Activated CD4-positive, alpha-beta memory T cell treated with anti-CD3 and anti-CD28 coated beads, Interleukin-2, amount 10 ng/mL, durations not matched to agents 7 days and 5 days (primary cell): Measurements from ENCODE around the gene SLCO4A1. TPM values are rescaled to one million over a fixed set of nuclear protein-coding genes. Genes with fewer than 3 reads are reported as not detected.
"Not testable (repeated sequence)": the region's sequence is repeated elsewhere in the genome, so short reads cannot be mapped to it uniquely, and the experiment has no call there.

Source experiments
- CTCF ChIA-PET: fragments of 350-600 bp; sonication (Branson Sonifier 250); formaldehyde crosslinking; loops from one replicate; lab custom pipeline; 2021; ENCODE audit warnings: antibody characterized with exemption, inconsistent platforms; lab: Charles Lee
- POLR2A ChIA-PET: fragments of 350-600 bp; sonication (Branson Sonifier 250); formaldehyde crosslinking; loops from one replicate; lab custom pipeline; 2021; ENCODE audit warnings: antibody characterized with exemption; lab: Charles Lee
- DNase-seq: peaks from one replicate; pipeline ENCODE4 v3.0.0-alpha.2; 2020
- H3K27ac Mint-ChIP-seq: one replicate; pipeline ENCODE4 v1.8.0; 2021; ENCODE audit warnings: mild to moderate bottlenecking, mixed read lengths
- H3K27me3 Mint-ChIP-seq: one replicate; pipeline ENCODE4 v1.8.0; 2021; ENCODE audit warnings: mixed read lengths
- H3K36me3 Mint-ChIP-seq: one replicate; pipeline ENCODE4 v1.8.0; 2021; ENCODE audit warnings: low read depth, mixed read lengths
- H3K4me1 Mint-ChIP-seq: one replicate; pipeline ENCODE4 v1.8.0; 2021; ENCODE audit warnings: mixed read lengths
- H3K4me3 Mint-ChIP-seq: one replicate; pipeline ENCODE4 v1.8.0; 2021; ENCODE audit warnings: mild to moderate bottlenecking, mixed read lengths
- H3K9me3 Mint-ChIP-seq: one replicate; pipeline ENCODE4 v1.8.0; 2021; ENCODE audit warnings: mixed read lengths
- total RNA-seq, 2 experiments: library from RNA; stranded (reverse); gene quantifications; one replicate each; pipeline ENCODE4 v1.2.3, GENCODE V29; 2021

SLCO4A1 gene
- total RNA-seq, 2 experiments from 2014 or later: 51.5 to 51.7 TPM

- H3K27me3 Mint-ChIP-seq: no peaks in the 10 kb centered on the region
- POLR2A ChIA-PET: interaction anchor here (0.8 to 4.5 kb wide), 4 partner anchors 10 to 277 kb away, joined by 3 to 44 read pairs (median 3); partner anchors contain the start of gene SLCO4A1
- H3K36me3 Mint-ChIP-seq: no peaks in the 10 kb centered on the region
- no peaks in the 10 kb centered on the region for H3K9me3 Mint-ChIP-seq
- no peak overlapping the region for H3K27ac Mint-ChIP-seq
- DNase-seq: no peak
- H3K4me1 Mint-ChIP-seq: peaks cover 40% of the 10 kb centered on the region
- CTCF ChIA-PET: interaction anchor here (1.2 kb wide), 1 partner anchor 168 kb away, joined by 5 read pairs; no protein-coding TSS in a partner anchor
- no peak overlapping the region for H3K4me3 Mint-ChIP-seq
These were observed 16.3 kb upstream of the SLCO4A1 start for GRCh38 chr20:62625921-62626547.

GRCh38 chr20:62627425-62627824, 14.9 kb upstream of the SLCO4A1 start:
- CTCF ChIA-PET, DNase-seq, H3K27me3 Mint-ChIP-seq, H3K27ac Mint-ChIP-seq, H3K9me3 Mint-ChIP-seq, H3K36me3 Mint-ChIP-seq, H3K4me3 Mint-ChIP-seq: not testable (repeated sequence)
- POLR2A ChIA-PET: interaction anchor here (4.5 kb wide), 1 partner anchor 15 kb away, joined by 44 read pairs; the partner anchor contains the start of gene SLCO4A1
- peaks cover 30% of the 10 kb centered on the region for H3K4me1 Mint-ChIP-seq

DNA sequence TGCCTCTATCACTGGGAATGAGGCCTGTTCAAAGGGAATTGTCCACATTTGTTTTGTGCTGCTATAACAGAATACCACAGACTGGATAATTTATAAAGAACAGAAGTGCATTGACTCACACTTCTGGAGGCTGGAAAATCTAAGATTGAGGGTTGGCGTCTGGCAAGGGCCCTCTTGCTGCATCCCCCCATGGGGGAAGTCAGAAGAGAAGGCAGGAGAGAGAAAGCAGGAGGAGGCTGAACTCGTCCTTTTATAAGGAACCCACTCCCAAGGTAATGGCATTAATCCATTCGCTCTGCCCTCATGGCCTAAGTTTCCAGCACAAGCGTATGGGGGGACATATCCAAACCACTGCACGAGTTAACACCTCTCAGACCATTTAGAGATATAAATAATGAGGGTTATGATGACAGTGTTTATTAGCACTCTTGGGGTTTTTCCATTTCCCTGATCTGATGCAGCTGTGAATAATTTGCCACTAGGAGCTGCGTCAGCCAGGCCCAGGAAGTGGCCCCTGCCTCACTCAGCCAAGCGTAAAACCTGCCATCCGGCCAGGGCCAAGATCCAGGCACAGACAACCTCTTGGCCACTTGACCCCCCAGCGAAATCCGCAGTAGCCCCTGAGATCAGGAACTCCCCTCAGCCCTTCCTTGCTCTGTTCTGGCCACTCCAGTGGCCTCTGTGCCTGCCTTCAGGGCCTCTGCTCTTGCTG, 14.2 kb upstream of the SLCO4A1 start:
- Mint-ChIP-seq H3K4me1 (peaks cover 33% of the 10 kb centered on the region), H3K9me3 (no peaks in the 10 kb centered on the region), H3K27me3 (peaks cover 10% of the 10 kb centered on the region), H3K27ac (peak overlapping the region; percentile 33), H3K4me3 (no peak overlapping the region), H3K36me3 (no peaks in the 10 kb centered on the region)
- no peak for DNase-seq
- ChIA-PET POLR2A (interaction anchor here (1.2 to 4.8 kb wide), 2 partner anchors 9 to 14 kb away, joined by 3 to 18 read pairs; partner anchors contain the start of gene SLCO4A1), CTCF (no interaction called here)

- Mint-ChIP-seq H3K9me3 (no peaks in the 10 kb centered on the region), H3K27me3 (peaks cover 16% of the 10 kb centered on the region), H3K4me3 (no peak overlapping the region), H3K4me1 (peaks cover 28% of the 10 kb centered on the region), H3K36me3 (no peaks in the 10 kb centered on the region), H3K27ac (no peak overlapping the region)
- DNase-seq: no peak
- CTCF ChIA-PET: no interaction called here
- POLR2A ChIA-PET: interaction anchor here (1.2 to 4.8 kb wide), 2 partner anchors 10 to 14 kb away, joined by 3 to 18 read pairs; partner anchors contain the start of gene SLCO4A1
These were observed 13.6 kb upstream of the SLCO4A1 start for GRCh38 chr20:62628691-62629090.

DNA sequence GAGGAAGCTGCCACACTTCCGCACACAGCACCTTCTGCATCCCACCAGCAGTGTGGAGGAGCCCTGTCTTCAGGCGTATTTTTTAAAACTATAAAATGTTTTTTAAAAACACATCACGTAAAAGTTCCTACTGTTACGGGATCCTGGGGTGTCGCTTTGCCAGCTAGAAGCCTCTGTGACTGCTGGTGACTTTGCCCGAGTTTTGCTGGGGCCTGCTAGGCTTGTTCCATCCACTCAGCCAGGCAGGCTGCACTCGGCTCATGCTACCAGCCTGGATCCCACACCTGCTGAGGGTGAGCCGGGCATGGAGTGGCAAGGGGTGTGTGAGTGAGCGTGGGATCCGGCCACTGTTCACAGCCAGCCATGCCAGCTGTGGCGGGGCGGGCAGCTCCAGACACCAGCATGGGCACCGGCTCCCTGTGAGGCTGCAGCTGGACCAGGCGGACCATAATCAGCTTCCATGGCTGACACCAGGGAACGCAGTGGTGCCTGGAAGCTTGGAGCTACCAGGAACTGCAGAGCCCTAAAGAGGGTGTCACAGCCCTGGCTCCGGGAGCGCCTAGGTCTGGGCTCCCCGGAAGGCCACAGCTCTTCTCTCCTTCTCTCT, 12.3 kb upstream of the SLCO4A1 start:
- no peak for DNase-seq
- POLR2A ChIA-PET: interaction anchor here (4.8 kb wide), 1 partner anchor 12 kb away, joined by 18 read pairs; the partner anchor contains the start of gene SLCO4A1
- CTCF ChIA-PET: no interaction called here
- Mint-ChIP-seq H3K4me3 (no peak overlapping the region), H3K36me3 (no peaks in the 10 kb centered on the region), H3K4me1 (peaks cover 16% of the 10 kb centered on the region), H3K27ac (no peak overlapping the region), H3K9me3 (no peaks in the 10 kb centered on the region), H3K27me3 (peaks cover 16% of the 10 kb centered on the region)

- Mint-ChIP-seq H3K27me3 (peaks cover 32% of the 10 kb centered on the region), H3K27ac (no peak overlapping the region), H3K36me3 (no peaks in the 10 kb centered on the region), H3K9me3 (no peaks in the 10 kb centered on the region), H3K4me3 (no peak overlapping the region), H3K4me1 (peaks cover 27% of the 10 kb centered on the region)
- no peak for DNase-seq
- CTCF ChIA-PET: no interaction called here
- POLR2A ChIA-PET: interaction anchor here (4.8 kb wide), 1 partner anchor 11 kb away, joined by 18 read pairs; the partner anchor contains the start of gene SLCO4A1
These were observed 10.7 kb upstream of the SLCO4A1 start for GRCh38 chr20:62631336-62632308.

DNA sequence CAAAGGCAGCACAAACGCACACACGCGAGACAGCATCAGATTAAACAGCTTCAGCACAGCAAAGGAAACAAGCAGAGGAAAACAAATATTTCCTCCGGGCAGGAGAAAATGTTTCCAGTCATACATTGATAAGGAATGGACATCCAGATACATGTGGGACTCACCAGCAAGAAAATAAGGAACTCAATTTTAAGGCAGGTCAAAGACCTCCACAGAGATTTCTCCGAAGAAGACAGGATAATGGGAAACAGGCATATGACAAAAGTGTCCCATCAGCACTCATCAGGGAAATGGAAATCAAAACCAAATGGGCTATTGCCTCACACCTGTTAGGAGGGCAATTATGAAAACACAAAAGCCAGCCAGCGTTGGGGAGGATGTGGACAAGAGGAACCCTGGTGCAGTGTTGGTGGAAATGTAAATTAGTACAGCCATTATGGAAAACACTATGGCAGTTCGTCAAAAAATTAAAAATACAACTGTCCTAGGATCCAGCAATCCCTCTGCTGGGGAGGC, 9.7 kb upstream of the SLCO4A1 start:
- Mint-ChIP-seq H3K9me3 (no peaks in the 10 kb centered on the region), H3K36me3 (no peaks in the 10 kb centered on the region), H3K4me3 (no peak overlapping the region), H3K27me3 (peaks cover 36% of the 10 kb centered on the region), H3K4me1 (peaks cover 30% of the 10 kb centered on the region), H3K27ac (no peak overlapping the region)
- ChIA-PET CTCF (no interaction called here), POLR2A (interaction anchor here (4.8 kb wide), 1 partner anchor 10 kb away, joined by 18 read pairs; the partner anchor contains the start of gene SLCO4A1)
- DNase-seq: no peak

DNA sequence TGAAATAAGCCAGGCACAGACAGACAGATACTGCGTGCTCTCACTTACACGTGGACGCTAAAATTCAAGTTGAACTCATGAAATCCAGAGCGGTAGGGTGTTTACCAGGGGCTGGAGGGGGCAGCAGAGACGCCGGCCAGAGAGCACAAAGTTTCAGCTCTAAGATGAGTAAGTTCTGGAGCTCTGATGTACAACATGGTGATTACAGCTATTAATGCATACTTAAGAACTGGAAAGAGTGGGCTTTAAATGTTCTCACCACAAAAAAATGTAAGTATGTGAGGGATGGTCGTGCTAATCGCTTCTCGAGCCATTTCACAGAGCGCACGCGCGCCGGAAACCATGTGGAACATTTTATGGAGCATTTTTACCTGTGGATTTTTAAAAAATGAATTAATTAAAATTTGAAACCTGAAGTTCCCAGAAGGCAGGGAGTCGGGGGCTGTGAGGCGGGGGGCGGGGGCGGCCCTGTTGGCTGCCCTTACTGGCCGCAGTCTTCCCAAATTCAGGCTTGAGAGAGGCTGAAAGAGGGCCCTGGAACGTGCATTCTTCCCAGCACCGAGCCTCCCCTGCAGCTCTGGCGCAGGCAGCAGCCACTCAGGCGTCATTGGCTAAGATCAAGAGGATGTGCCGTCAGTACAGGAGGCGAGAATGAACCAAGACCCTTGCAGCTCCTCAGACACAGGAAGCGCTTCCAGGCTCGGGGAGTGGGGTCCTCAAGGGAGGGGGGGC, 8.5 kb upstream of the SLCO4A1 start:
- Mint-ChIP-seq H3K36me3 (no peaks in the 10 kb centered on the region), H3K27ac (no peak overlapping the region), H3K4me1 (peaks cover 24% of the 10 kb centered on the region), H3K4me3 (no peak overlapping the region), H3K27me3 (peaks cover 36% of the 10 kb centered on the region), H3K9me3 (no peaks in the 10 kb centered on the region)
- POLR2A ChIA-PET: interaction anchor here (0.8 to 1.0 kb wide), 2 partner anchors 10 to 18 kb away, joined by 3 read pairs; no protein-coding TSS in a partner anchor
- no peak for DNase-seq
- CTCF ChIA-PET: interaction anchor here (1.1 to 1.9 kb wide), 2 partner anchors 17 kb away, joined by 4 read pairs; no protein-coding TSS in a partner anchor

- H3K4me3 Mint-ChIP-seq: no peak overlapping the region
- H3K27me3 Mint-ChIP-seq: peaks cover 41% of the 10 kb centered on the region
- ChIA-PET CTCF (interaction anchor here (1.1 to 1.9 kb wide), 2 partner anchors 17 kb away, joined by 4 read pairs; no protein-coding TSS in a partner anchor), POLR2A (interaction anchor here (0.8 to 1.0 kb wide), 2 partner anchors 11 to 17 kb away, joined by 3 read pairs; no protein-coding TSS in a partner anchor)
- H3K9me3 Mint-ChIP-seq: no peaks in the 10 kb centered on the region
- no peaks in the 10 kb centered on the region for H3K36me3 Mint-ChIP-seq
- no peak overlapping the region for H3K27ac Mint-ChIP-seq
- no peak for DNase-seq
- H3K4me1 Mint-ChIP-seq: peaks cover 24% of the 10 kb centered on the region
These were observed 7.9 kb upstream of the SLCO4A1 start for GRCh38 chr20:62634330-62634967.

DNA sequence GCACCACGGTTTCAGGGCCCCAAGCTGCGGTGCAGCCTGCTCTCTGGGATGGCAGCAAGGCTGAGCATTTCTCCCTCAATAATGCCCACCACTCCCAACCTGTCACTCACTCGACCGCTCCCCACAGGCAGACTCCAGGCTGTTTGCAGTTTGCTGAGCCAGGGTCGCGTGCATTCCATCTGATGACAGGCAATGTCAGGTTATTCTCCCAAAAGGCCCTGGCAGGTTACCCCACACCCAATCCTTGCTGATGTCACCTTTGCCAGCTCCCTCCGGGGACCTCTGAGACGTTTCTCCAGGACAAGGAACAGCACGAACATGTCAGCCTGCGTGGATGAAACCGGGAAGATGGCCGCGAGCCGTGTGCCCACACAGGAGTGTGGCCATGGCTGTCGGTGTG, 7.1 kb upstream of the SLCO4A1 start:
- Mint-ChIP-seq H3K4me1 (peaks cover 24% of the 10 kb centered on the region), H3K27ac (no peak overlapping the region), H3K9me3 (no peaks in the 10 kb centered on the region), H3K4me3 (no peak overlapping the region), H3K36me3 (no peaks in the 10 kb centered on the region), H3K27me3 (peaks cover 41% of the 10 kb centered on the region)
- DNase-seq: no peak
- ChIA-PET POLR2A (no interaction called here), CTCF (interaction anchor here (0.9 kb wide), 1 partner anchor 11 kb away, joined by 3 read pairs; no protein-coding TSS in a partner anchor)

- no peak overlapping the region for H3K27ac Mint-ChIP-seq
- ChIA-PET POLR2A (no interaction called here), CTCF (interaction anchor here (0.9 to 2.9 kb wide), 2 partner anchors 12 to 19 kb away, joined by 3 to 10 read pairs; no protein-coding TSS in a partner anchor)
- peaks cover 41% of the 10 kb centered on the region for H3K27me3 Mint-ChIP-seq
- no peak for DNase-seq
- no peaks in the 10 kb centered on the region for H3K36me3 Mint-ChIP-seq
- H3K4me3 Mint-ChIP-seq: no peak overlapping the region
- peaks cover 24% of the 10 kb centered on the region for H3K4me1 Mint-ChIP-seq
- no peaks in the 10 kb centered on the region for H3K9me3 Mint-ChIP-seq
These were observed 6.5 kb upstream of the SLCO4A1 start for GRCh38 chr20:62635852-62636251.
